MM.1S (cell line): Measurements from ENCODE around the gene TMEM256.

ENCODE experiments used
- DNase-seq: peaks from one replicate; pipeline ENCODE4 v3.0.0-alpha.2; 2015
- H2AFZ ChIP-seq: fragments of 300-600 bp; sonication (generic); 2 replicates; pipeline ENCODE4 v1.6.0; 2016; ENCODE audit warnings: antibody characterized with exemption, low read length
- H3F3A ChIP-seq: fragments of 300-600 bp; sonication (generic); 2 replicates; pipeline ENCODE4 v1.6.1; 2016; ENCODE audit warnings: mild to moderate bottlenecking, antibody characterized with exemption, low read length, moderate library complexity, mixed read lengths; ENCODE audit not compliant: insufficient read depth
- H3K27ac ChIP-seq: fragments of 300-600 bp; sonication (generic); 2 replicates; pipeline ENCODE4 v1.5.1; 2016; ENCODE audit warnings: mild to moderate bottlenecking, low read length
- H3K27me3 ChIP-seq: fragments of 300-600 bp; sonication (generic); replicated peaks from 2 replicates; pipeline ENCODE4 v1.6.0; 2016; ENCODE audit warnings: low read length; ENCODE audit not compliant: insufficient read depth
- H3K36me3 ChIP-seq: fragments of 300-600 bp; sonication (generic); replicated peaks from 2 replicates; pipeline ENCODE4 v1.6.1; 2016; ENCODE audit warnings: mild to moderate bottlenecking, low read length, mixed read lengths; ENCODE audit not compliant: insufficient read depth
- H3K4me1 ChIP-seq: fragments of 300-600 bp; sonication (generic); 2 replicates; pipeline ENCODE4 v1.6.1; 2016; ENCODE audit warnings: low read length, mixed read lengths
- H3K4me2 ChIP-seq: fragments of 300-600 bp; sonication (generic); 2 replicates; pipeline ENCODE4 v1.6.0; 2016; ENCODE audit warnings: low read depth, low read length
- H3K4me3 ChIP-seq: fragments of 300-600 bp; sonication (generic); 2 replicates; pipeline ENCODE4 v1.5.1; 2016; ENCODE audit warnings: low read length, mixed read lengths
- H3K79me2 ChIP-seq: fragments of 300-600 bp; sonication (generic); 2 replicates; pipeline ENCODE4 v1.6.1; 2016; ENCODE audit warnings: mixed run types, low read length, mixed read lengths
- H3K9ac ChIP-seq: fragments of 300-600 bp; sonication (generic); 2 replicates; pipeline ENCODE4 v1.6.1; 2016; ENCODE audit warnings: low read length, mixed read lengths
- H3K9me2 ChIP-seq: fragments of 300-600 bp; sonication (generic); replicated peaks from 2 replicates; pipeline ENCODE4 v1.6.1; 2016; ENCODE audit warnings: mild to moderate bottlenecking, low read length, mixed read lengths; ENCODE audit not compliant: insufficient read depth
- H3K9me3 ChIP-seq: fragments of 300-600 bp; sonication (generic); replicated peaks from 2 replicates; pipeline ENCODE4 v1.6.1; 2016; ENCODE audit warnings: mild to moderate bottlenecking, low read length, mixed read lengths; ENCODE audit not compliant: insufficient read depth
- H4K20me1 ChIP-seq: fragments of 300-600 bp; sonication (generic); 2 replicates; pipeline ENCODE4 v1.6.1; 2016; ENCODE audit warnings: mild to moderate bottlenecking, low read length, moderate library complexity, mixed read lengths; ENCODE audit not compliant: insufficient read depth
- EZH2 ChIP-seq: fragments of 300-600 bp; sonication (generic); optimal IDR thresholded peaks from 2 replicates; pipeline ENCODE3; 2017; ENCODE audit warnings: low read depth, mild to moderate bottlenecking, antibody characterized with exemption, low read length, mixed read lengths
- EZH2phosphoT487 ChIP-seq: fragments of 300-600 bp; sonication (generic); IDR thresholded peaks from 2 replicates; pipeline ENCODE4 v1.6.1; 2018; ENCODE audit warnings: antibody characterized with exemption, low read length
- TF ChIP-seq, protein P1 (sequence below): fragments of 300-600 bp; sonication (generic); IDR thresholded peaks from 2 replicates; pipeline ENCODE4 v1.5.1; 2016; ENCODE audit warnings: antibody characterized with exemption, low read length, mixed read lengths

The TMEM256 gene

DNA sequence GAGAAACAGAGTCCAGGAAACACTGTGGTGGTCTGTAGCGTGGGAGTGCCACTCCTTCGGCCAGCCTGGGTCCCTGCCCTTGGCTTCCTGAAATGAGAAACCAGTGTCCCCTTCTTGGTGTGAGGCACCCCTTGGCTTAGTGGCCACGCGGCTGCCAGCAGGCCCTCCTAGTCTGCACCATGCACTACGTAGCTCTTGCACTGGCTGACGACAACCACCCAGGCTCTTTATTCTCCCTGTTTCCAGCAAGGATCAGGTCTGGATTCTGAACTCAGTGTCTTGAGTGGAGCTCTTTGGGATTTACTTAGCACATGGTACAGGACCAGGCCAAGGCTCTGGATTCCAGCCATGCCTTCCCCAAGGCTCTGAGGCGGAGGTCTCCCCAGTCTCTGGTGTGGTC is 23.7 kb upstream of the TMEM256 start:
- Histone ChIP-seq H3K4me2 (no peak overlapping the region), H3K27me3 (peaks cover 64% of the 10 kb centered on the region), H3K9me2 (no peaks in the 10 kb centered on the region), H3K9me3 (no peaks in the 10 kb centered on the region), H3K4me3 (no peak overlapping the region), H3K4me1 (no peaks in the 10 kb centered on the region), H2AFZ (no peak overlapping the region), H3F3A (no peaks in the 10 kb centered on the region), H3K27ac (no peak overlapping the region), H4K20me1 (no peaks in the 10 kb centered on the region), H3K36me3 (no peaks in the 10 kb centered on the region), H3K9ac (no peak overlapping the region), H3K79me2 (no peaks in the 10 kb centered on the region)
- no peak for DNase-seq
- TF ChIP-seq, protein P1, sequence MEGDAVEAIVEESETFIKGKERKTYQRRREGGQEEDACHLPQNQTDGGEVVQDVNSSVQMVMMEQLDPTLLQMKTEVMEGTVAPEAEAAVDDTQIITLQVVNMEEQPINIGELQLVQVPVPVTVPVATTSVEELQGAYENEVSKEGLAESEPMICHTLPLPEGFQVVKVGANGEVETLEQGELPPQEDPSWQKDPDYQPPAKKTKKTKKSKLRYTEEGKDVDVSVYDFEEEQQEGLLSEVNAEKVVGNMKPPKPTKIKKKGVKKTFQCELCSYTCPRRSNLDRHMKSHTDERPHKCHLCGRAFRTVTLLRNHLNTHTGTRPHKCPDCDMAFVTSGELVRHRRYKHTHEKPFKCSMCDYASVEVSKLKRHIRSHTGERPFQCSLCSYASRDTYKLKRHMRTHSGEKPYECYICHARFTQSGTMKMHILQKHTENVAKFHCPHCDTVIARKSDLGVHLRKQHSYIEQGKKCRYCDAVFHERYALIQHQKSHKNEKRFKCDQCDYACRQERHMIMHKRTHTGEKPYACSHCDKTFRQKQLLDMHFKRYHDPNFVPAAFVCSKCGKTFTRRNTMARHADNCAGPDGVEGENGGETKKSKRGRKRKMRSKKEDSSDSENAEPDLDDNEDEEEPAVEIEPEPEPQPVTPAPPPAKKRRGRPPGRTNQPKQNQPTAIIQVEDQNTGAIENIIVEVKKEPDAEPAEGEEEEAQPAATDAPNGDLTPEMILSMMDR = no peak
- no peak for TF ChIP-seq EZH2
- TF ChIP-seq EZH2phosphoT487 = no peak

DNA sequence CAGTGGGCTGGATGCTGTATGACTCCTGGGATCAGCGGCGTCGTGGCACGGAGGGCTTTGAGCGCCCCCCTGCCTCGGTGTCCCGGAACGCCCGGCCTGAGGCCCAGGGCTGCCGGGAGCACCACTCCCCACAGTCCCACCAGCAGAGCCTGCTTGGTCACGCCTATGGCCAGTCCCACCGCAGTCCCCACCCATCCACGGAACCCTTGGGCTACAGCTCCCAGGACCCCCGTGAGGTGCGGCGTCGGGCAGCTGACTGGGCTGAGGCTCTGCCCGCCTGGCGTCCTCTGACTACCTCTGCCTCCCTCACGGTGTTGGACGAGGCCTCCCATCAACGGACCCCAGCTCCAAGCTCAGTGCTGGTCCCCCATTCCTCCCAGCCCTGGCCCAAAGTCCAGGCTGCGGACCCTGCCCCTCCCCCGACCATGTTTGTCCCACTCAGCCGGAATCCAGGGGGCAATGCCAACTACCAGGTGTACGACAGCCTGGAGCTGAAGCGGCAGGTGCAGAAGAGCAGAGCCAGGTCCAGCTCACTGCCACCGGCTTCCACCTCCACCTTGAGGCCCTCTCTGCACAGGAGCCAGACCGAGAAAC is 23.1 kb upstream of the TMEM256 start:
- Histone ChIP-seq H3K36me3 (no peaks in the 10 kb centered on the region), H3K4me1 (no peaks in the 10 kb centered on the region), H3K27me3 (peaks cover 62% of the 10 kb centered on the region), H3K9ac (no peak overlapping the region), H2AFZ (no peak overlapping the region), H3K9me2 (no peaks in the 10 kb centered on the region), H3K9me3 (no peaks in the 10 kb centered on the region), H3K4me2 (no peak overlapping the region), H3K79me2 (no peaks in the 10 kb centered on the region), H3K27ac (no peak overlapping the region), H4K20me1 (no peaks in the 10 kb centered on the region), H3K4me3 (no peak overlapping the region), H3F3A (no peaks in the 10 kb centered on the region)
- no peak for TF ChIP-seq EZH2phosphoT487
- TF ChIP-seq, protein P1 = no peak
- no peak for TF ChIP-seq EZH2
- no peak for DNase-seq

DNA sequence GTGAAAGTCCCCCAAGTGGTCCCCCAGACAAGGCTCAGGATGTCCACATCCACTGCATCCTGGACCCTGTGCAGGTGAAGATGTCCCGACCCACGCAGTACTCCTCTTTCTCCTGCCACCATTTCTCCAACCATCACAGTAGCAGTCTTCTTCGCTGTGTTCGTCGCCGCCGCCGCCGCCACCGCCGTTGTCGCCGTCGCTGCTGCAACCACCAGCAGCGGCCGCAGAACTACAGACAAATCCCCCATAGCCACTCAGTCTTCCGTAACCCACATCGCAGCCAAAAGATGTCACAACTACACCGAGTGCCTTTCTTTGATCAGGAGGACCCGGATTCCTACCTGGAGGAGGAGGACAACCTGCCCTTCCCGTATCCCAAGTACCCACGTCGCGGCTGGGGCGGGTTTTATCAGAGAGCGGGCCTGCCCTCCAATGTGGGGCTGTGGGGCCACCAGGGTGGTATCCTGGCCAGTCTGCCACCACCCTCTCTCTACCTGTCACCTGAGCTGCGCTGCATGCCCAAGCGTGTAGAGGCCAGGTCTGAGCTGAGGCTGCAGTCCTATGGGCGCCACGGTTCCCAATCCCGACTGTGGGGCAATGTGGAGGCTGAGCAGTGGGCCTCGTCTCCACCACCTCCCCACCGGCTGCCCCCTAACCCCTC is 22.4 kb upstream of the TMEM256 start:
- Histone ChIP-seq H3K27ac (no peak overlapping the region), H3K9me2 (no peaks in the 10 kb centered on the region), H3K9ac (no peak overlapping the region), H3K36me3 (no peaks in the 10 kb centered on the region), H3K9me3 (no peaks in the 10 kb centered on the region), H3K4me1 (no peaks in the 10 kb centered on the region), H3K79me2 (no peaks in the 10 kb centered on the region), H3K27me3 (peaks cover 62% of the 10 kb centered on the region), H3K4me2 (no peak overlapping the region), H2AFZ (no peak overlapping the region), H3F3A (no peaks in the 10 kb centered on the region), H4K20me1 (no peaks in the 10 kb centered on the region), H3K4me3 (no peak overlapping the region)
- no peak for DNase-seq
- TF ChIP-seq EZH2 (no peak), EZH2phosphoT487 (no peak)
- TF ChIP-seq, protein P1 = no peak
